Activated CD4-positive, alpha-beta T cell treated with anti-CD3 and anti-CD28 coated beads, Interleukin-2, amount 10 ng/mL, durations not matched to agents 24 days and 14 days (primary cell): ENCODE results near the gene MFGE8. TPM values are rescaled to one million over a fixed set of nuclear protein-coding genes. Genes with fewer than 3 reads are reported as not detected.

Experiments
- DNase-seq: peaks from one replicate; pipeline ENCODE4 v3.0.0; 2022
- H3K27ac Mint-ChIP-seq: one replicate; pipeline ENCODE4 v1.8.0; 2022; ENCODE audit warnings: mild to moderate bottlenecking, mixed read lengths
- H3K27me3 Mint-ChIP-seq: one replicate; pipeline ENCODE4 v1.8.0; 2022; ENCODE audit warnings: mixed read lengths
- H3K36me3 Mint-ChIP-seq: one replicate; pipeline ENCODE4 v1.8.0; 2022; ENCODE audit warnings: low read depth, mild to moderate bottlenecking, mixed read lengths
- H3K4me1 Mint-ChIP-seq: one replicate; pipeline ENCODE4 v1.8.0; 2021; ENCODE audit warnings: mixed read lengths
- H3K4me3 Mint-ChIP-seq: one replicate; pipeline ENCODE4 v1.8.0; 2022; ENCODE audit warnings: mild to moderate bottlenecking, moderate library complexity, mixed read lengths
- H3K9me3 Mint-ChIP-seq: one replicate; pipeline ENCODE4 v1.8.0; 2021; ENCODE audit warnings: mixed read lengths
- intact Hi-C: fragments of 100-400 bp; cut with micrococcal nuclease; formaldehyde crosslinking; loops from one replicate; pipeline ENCODE4 v1.15.1; 2023
- total RNA-seq: library from RNA; stranded (reverse); gene quantifications from 2 replicates; pipeline ENCODE4 v1.2.3, GENCODE V29; 2022

MFGE8 gene
- total RNA-seq, 1 donor from 2014 or later = 10.6 TPM

GRCh38 chr15:88909956-88910831 is 3.0 kb downstream of the MFGE8 start:
- H3K4me3 Mint-ChIP-seq = no peak overlapping the region
- H3K9me3 Mint-ChIP-seq = no peaks in the 10 kb centered on the region
- H3K36me3 Mint-ChIP-seq = no peaks in the 10 kb centered on the region
- intact Hi-C loops = no loop called here
- H3K4me1 Mint-ChIP-seq = peaks cover 14% of the 10 kb centered on the region
- DNase-seq = no peak
- H3K27me3 Mint-ChIP-seq = no peaks in the 10 kb centered on the region
- no peak overlapping the region for H3K27ac Mint-ChIP-seq

DNA sequence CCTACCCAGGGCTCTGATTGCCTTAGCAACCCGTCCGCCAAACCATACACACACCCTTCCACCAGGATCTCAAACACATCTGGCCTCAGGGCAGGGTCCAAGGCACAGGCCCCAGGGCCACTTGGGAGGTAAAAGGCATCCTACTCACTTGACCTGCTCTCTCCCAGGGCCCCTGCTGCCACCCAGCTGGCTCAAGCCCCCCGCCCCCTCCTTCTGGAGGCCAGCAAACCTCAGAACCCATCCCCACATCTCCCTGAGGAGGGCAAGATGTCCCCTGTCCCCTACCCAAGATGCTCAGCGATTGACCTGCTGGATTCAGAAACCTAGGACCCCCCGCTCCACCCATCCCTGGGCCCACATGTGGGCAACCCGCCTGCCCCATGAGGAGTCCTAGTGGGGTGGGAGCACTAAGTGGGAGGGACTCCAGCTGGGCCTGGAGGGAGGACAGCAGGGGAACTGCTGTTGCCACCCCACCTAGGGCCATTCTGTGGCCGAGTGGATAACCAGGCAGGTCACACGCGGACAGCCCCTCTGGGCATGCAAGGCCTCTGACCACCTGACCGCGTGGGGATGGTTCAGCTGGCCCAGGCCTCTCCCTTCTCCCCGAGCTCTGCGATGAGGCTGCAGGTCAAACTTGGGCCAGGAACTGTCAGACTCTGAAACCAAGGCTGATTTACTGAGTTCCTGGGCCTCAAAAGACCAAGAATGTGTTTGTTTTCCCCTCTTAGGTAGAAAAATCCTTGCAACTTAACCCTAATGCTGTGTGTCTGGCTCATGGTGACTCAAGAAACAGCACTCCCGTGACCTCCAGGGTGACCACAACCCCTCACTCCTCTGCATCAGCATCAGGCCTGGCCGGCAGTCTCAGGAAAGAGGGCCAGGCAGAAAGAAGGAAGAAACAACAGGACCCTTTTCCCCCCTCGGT is 4.2 kb downstream of the MFGE8 start:
- no peaks in the 10 kb centered on the region for H3K27me3 Mint-ChIP-seq
- no peaks in the 10 kb centered on the region for H3K9me3 Mint-ChIP-seq
- H3K4me3 Mint-ChIP-seq = no peak overlapping the region
- peaks cover 26% of the 10 kb centered on the region for H3K4me1 Mint-ChIP-seq
- H3K36me3 Mint-ChIP-seq = no peaks in the 10 kb centered on the region
- intact Hi-C loops = no loop called here
- no peak overlapping the region for H3K27ac Mint-ChIP-seq
- DNase-seq = no peak

DNA sequence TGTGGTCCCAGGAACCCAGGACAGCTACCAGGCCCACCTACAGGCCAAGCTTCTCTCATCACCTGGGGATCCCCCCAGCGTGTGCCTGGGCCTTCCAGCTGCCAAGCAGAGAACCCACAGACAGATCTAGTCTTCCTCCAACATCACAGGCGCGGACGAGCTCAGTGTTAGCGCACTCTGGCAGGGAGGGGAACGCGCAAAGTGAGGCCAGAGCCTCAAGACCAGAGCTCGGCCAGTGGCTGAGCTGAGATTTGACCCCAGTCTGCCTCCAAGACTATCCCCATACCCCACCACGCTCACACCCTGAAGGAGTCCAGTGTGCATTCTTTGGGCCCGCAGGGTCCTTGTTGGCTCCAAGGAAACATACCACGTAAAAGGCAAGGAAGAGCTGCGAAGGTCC is 5.1 kb downstream of the MFGE8 start:
- Mint-ChIP-seq H3K9me3 (no peaks in the 10 kb centered on the region), H3K4me3 (no peak overlapping the region), H3K36me3 (no peaks in the 10 kb centered on the region), H3K27ac (peak overlapping the region; percentile 56), H3K27me3 (no peaks in the 10 kb centered on the region), H3K4me1 (peaks cover 25% of the 10 kb centered on the region)
- intact Hi-C loops = no loop called here
- DNase-seq = no peak

DNA sequence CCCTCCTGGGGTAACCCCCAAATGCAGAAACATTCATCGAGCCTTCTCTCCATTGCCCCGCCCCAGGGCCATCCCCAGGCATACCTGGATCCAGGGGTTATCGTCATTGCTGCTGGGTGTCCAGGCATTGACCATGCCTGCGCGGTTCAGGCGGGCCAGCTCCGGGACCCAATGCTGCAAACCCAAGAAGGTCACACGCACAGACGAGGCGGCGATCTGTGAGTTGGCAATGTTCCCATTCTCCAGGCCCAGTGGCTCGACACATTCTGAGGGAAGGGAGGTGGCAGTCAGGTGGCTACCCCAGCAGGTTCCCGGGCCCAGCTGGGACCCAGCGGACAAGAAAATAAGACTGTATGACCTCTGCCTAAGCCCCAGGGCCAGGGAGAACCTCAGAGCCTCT is 6.1 kb downstream of the MFGE8 start:
- Mint-ChIP-seq H3K27ac (no peak overlapping the region), H3K4me3 (no peak overlapping the region), H3K27me3 (no peaks in the 10 kb centered on the region), H3K36me3 (no peaks in the 10 kb centered on the region), H3K9me3 (no peaks in the 10 kb centered on the region), H3K4me1 (peaks cover 22% of the 10 kb centered on the region)
- intact Hi-C loops = no loop called here
- DNase-seq = no peak

DNA sequence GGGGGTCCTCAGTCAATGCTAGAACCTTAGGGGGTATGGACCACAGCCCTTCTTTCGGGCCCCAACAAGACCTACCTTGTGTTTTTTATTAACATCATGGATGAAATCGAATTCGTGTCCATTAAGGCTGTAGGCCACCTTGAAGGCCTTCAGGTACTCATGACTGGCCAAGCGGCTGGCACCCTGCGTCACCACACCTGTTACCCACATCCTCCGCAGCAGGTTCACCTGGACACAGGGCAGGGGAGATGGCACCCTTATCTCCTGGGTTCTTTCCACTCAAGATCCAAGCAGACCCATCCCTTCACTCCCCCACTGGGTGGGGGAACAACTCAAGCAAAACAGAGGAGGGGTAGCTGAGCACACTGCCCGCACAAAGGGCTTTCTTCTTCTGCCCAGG is 6.6 kb downstream of the MFGE8 start:
- H3K27ac Mint-ChIP-seq = no peak overlapping the region
- no peaks in the 10 kb centered on the region for H3K36me3 Mint-ChIP-seq
- H3K27me3 Mint-ChIP-seq = no peaks in the 10 kb centered on the region
- intact Hi-C loops = no loop called here
- no peak for DNase-seq
- no peak overlapping the region for H3K4me3 Mint-ChIP-seq
- H3K4me1 Mint-ChIP-seq = peaks cover 20% of the 10 kb centered on the region
- H3K9me3 Mint-ChIP-seq = no peaks in the 10 kb centered on the region

- H3K9me3 Mint-ChIP-seq = no peaks in the 10 kb centered on the region
- no peak overlapping the region for H3K27ac Mint-ChIP-seq
- peaks cover 20% of the 10 kb centered on the region for H3K4me1 Mint-ChIP-seq
- no peaks in the 10 kb centered on the region for H3K36me3 Mint-ChIP-seq
- H3K4me3 Mint-ChIP-seq = no peak overlapping the region
- no peaks in the 10 kb centered on the region for H3K27me3 Mint-ChIP-seq
- no peak for DNase-seq
- intact Hi-C loops = no loop called here
These were observed 7.0 kb downstream of the MFGE8 start for GRCh38 chr15:88906130-88906529.

- intact Hi-C loops = no loop called here
- Mint-ChIP-seq H3K4me3 (no peak overlapping the region), H3K9me3 (no peaks in the 10 kb centered on the region), H3K36me3 (no peaks in the 10 kb centered on the region), H3K27ac (no peak overlapping the region), H3K4me1 (peaks cover 20% of the 10 kb centered on the region), H3K27me3 (no peaks in the 10 kb centered on the region)
- DNase-seq = no peak
These were observed 7.6 kb downstream of the MFGE8 start for GRCh38 chr15:88905576-88905975.

- Mint-ChIP-seq H3K4me1 (peaks cover 20% of the 10 kb centered on the region), H3K27me3 (no peaks in the 10 kb centered on the region), H3K4me3 (peak overlapping the region; percentile 22), H3K36me3 (no peaks in the 10 kb centered on the region), H3K9me3 (no peaks in the 10 kb centered on the region), H3K27ac (peak overlapping the region; percentile 64)
- peak; percentile 98 for DNase-seq
- intact Hi-C loops = loop anchor here (1.0 to 5.0 kb wide), 4 partner anchors 10 to 273 kb away; no protein-coding TSS in a partner anchor
These were observed 8.4 kb downstream of the MFGE8 start for GRCh38 chr15:88904624-88905327.

GRCh38 chr15:88904257-88904623 is 8.9 kb downstream of the MFGE8 start:
- peaks cover 20% of the 10 kb centered on the region for H3K4me1 Mint-ChIP-seq
- peak overlapping the region; percentile 22 for H3K4me3 Mint-ChIP-seq
- H3K36me3 Mint-ChIP-seq = no peaks in the 10 kb centered on the region
- DNase-seq = no peak
- intact Hi-C loops = loop anchor here (1.0 to 5.0 kb wide), 4 partner anchors 10 to 273 kb away; no protein-coding TSS in a partner anchor
- H3K27ac Mint-ChIP-seq = peak overlapping the region; percentile 64
- H3K9me3 Mint-ChIP-seq = no peaks in the 10 kb centered on the region
- no peaks in the 10 kb centered on the region for H3K27me3 Mint-ChIP-seq

DNA sequence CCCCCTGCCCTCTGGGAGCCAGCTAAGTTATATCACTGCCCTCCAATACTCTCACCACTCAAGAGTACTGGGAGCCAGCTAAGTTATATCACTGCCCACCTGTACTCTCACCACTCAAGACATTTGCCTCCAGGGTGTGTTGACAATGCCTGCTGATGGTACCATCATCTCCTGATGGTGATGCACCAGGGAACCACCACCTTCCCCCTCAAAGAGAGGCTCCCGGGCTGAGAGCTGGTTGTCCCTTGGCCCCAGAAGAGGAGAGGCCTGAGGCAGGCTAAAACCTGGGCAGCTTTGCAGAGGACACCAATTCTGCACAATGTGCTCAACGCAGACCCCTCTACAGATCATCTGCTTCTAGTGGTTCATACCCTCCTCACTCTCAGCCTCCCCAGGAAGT is 10.3 kb downstream of the MFGE8 start:
- intact Hi-C loops = loop anchor here (5.0 kb wide), 1 partner anchor 274 kb away; no protein-coding TSS in a partner anchor
- no peaks in the 10 kb centered on the region for H3K36me3 Mint-ChIP-seq
- no peak overlapping the region for H3K4me3 Mint-ChIP-seq
- H3K9me3 Mint-ChIP-seq = no peaks in the 10 kb centered on the region
- H3K27ac Mint-ChIP-seq = no peak overlapping the region
- peaks cover 19% of the 10 kb centered on the region for H3K4me1 Mint-ChIP-seq
- no peak for DNase-seq
- no peaks in the 10 kb centered on the region for H3K27me3 Mint-ChIP-seq

DNA sequence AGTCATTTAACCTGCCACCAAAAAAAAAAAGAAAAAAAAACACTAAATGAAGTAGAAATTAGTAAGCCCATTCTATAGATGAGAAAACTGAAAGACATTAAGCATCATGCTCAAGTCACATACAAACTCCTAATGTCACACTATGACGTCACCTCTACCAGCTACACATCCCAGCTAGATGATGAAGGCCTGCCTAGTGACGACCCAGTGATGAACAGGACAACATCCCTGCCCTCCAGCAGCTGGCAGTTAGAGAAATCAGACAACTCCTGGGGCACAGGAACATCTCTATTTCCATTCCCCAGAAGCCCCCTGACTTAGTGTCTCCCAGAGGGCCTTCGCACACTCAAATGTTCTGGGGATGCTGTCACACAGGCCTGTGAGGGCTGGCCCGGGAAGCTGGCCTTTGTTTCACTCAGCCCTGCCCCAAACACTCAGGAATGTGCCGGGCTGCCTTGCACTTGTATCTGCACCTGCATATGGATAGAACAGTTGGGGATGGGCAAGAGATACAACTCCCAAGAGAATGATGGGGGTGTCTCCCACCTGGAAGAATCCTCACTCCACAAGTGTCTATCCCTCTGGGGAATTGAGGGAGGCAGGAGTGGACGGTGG is 10.9 kb downstream of the MFGE8 start:
- no peak overlapping the region for H3K4me3 Mint-ChIP-seq

DNA sequence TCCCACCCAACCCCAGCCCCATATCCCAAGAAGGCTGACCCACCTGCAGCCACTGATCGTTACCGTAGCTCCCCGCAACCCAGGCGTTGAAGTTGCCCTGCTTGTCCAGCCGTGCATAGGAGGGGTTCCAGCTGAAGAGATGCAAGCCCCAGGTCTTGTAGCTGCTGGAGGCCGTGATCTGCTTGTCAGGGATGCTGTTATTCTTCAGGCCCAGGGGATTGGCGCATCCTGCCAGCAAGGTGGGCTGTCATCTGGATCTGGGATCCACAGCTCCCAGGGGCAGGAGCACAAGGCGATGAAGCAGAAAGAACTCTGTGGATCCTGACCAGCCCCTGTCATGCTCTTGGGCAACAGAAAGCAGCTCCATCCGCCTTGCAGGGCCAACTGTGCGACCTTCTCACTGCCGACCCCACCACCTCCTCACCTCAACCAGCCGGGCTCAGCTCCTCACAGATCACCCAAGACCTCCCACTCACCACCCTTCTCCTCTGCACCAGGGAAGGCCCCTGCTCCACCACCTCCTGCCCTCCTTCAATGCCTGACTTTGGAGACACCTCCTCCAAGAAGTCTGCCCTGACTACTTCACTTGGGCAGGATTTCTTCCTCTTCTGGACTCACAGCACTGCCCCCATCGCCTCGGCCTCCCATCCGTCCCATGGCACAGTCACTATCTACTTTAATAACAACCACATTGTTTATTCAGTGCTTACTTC is 11.5 kb downstream of the MFGE8 start:
- no peak for DNase-seq
- intact Hi-C loops = loop anchor here (5.0 kb wide), 1 partner anchor 276 kb away; no protein-coding TSS in a partner anchor
- no peaks in the 10 kb centered on the region for H3K36me3 Mint-ChIP-seq
- no peaks in the 10 kb centered on the region for H3K9me3 Mint-ChIP-seq
- no peak overlapping the region for H3K4me3 Mint-ChIP-seq
- peaks cover 29% of the 10 kb centered on the region for H3K4me1 Mint-ChIP-seq
- peak overlapping the region; percentile 22 for H3K27ac Mint-ChIP-seq
- no peaks in the 10 kb centered on the region for H3K27me3 Mint-ChIP-seq

More for the DNA sequence above, 10.9 kb downstream of the MFGE8 start:
- no peaks in the 10 kb centered on the region for H3K36me3 Mint-ChIP-seq
- H3K27ac Mint-ChIP-seq = peak overlapping the region; percentile 22
- intact Hi-C loops = loop anchor here (5.0 kb wide), 1 partner anchor 275 kb away; no protein-coding TSS in a partner anchor
- peaks cover 24% of the 10 kb centered on the region for H3K4me1 Mint-ChIP-seq
- H3K27me3 Mint-ChIP-seq = no peaks in the 10 kb centered on the region
- no peaks in the 10 kb centered on the region for H3K9me3 Mint-ChIP-seq
- DNase-seq = no peak
